Activated CD8-positive, alpha-beta T cell treated with anti-CD3 and anti-CD28 coated beads, Interleukin-2, amount 10 ng/mL, durations not matched to agents 7 days and 5 days (primary cell): ENCODE data around the gene BUD23. TPM values are rescaled to one million over a fixed set of nuclear protein-coding genes. Genes with fewer than 3 reads are reported as not detected.
"Not testable (repeated sequence)": the region's sequence is repeated elsewhere in the genome, so short reads cannot be mapped to it uniquely, and the experiment has no call there.

Experiments
- ATAC-seq: fragments of 150-1000 bp; cut with Tn5 transposase; one replicate; pipeline ENCODE4 v1.10.0; 2021; ENCODE audit warnings: moderate library complexity
- CTCF ChIA-PET: fragments of 350-600 bp; sonication (Branson Sonifier 250); formaldehyde crosslinking; loops from one replicate; lab custom pipeline; 2021; ENCODE audit warnings: antibody characterized with exemption; lab: Charles Lee
- POLR2A ChIA-PET: fragments of 350-600 bp; sonication (Branson Sonifier 250); formaldehyde crosslinking; loops from one replicate; lab custom pipeline; 2021; ENCODE audit warnings: antibody characterized with exemption; lab: Charles Lee
- DNase-seq: peaks from one replicate; pipeline ENCODE4 v3.0.0-alpha.2; 2020
- H3K27ac Mint-ChIP-seq: one replicate; pipeline ENCODE4 v1.8.0; 2021; ENCODE audit warnings: mild to moderate bottlenecking, mixed read lengths
- H3K27me3 Mint-ChIP-seq: one replicate; pipeline ENCODE4 v1.8.0; 2021; ENCODE audit warnings: low read depth, mixed read lengths
- H3K36me3 Mint-ChIP-seq: one replicate; pipeline ENCODE4 v1.8.0; 2021; ENCODE audit warnings: low read depth, mixed read lengths
- H3K4me1 Mint-ChIP-seq: one replicate; pipeline ENCODE4 v1.8.0; 2021; ENCODE audit warnings: low read depth, mixed read lengths
- H3K4me3 Mint-ChIP-seq: one replicate; pipeline ENCODE4 v1.8.0; 2021; ENCODE audit warnings: mild to moderate bottlenecking, mixed read lengths
- H3K9me3 Mint-ChIP-seq: one replicate; pipeline ENCODE4 v1.8.0; 2022; ENCODE audit warnings: mixed read lengths; ENCODE audit not compliant: insufficient read depth
- total RNA-seq, 2 experiments: library from RNA; stranded (reverse); gene quantifications; one replicate each; pipeline ENCODE4 v1.2.3, GENCODE V29; 2021

BUD23 gene
- total RNA-seq, 2 experiments from 2014 or later = 57.3 to 60.9 TPM

GRCh38 chr7:73669288-73669701 lies 14.1 kb upstream of the BUD23 start:
- no peaks in the 10 kb centered on the region for H3K36me3 Mint-ChIP-seq
- no peak for DNase-seq
- ChIA-PET POLR2A (interaction anchor here (0.5 kb wide), 1 partner anchor 28 kb away, joined by 3 read pairs; no protein-coding TSS in a partner anchor), CTCF (interaction anchor here (0.9 to 1.1 kb wide), 2 partner anchors 19 to 62 kb away, joined by 3 to 4 read pairs; no protein-coding TSS in a partner anchor)
- H3K27me3 Mint-ChIP-seq = peaks cover 33% of the 10 kb centered on the region
- no peak for ATAC-seq
- H3K27ac Mint-ChIP-seq = no peak overlapping the region
- H3K4me1 Mint-ChIP-seq = peaks cover 5% of the 10 kb centered on the region
- no peaks in the 10 kb centered on the region for H3K9me3 Mint-ChIP-seq
- H3K4me3 Mint-ChIP-seq = no peak overlapping the region

- H3K27ac Mint-ChIP-seq = no peak overlapping the region
- ATAC-seq (no peak), DNase-seq (no peak)
- no peaks in the 10 kb centered on the region for H3K9me3 Mint-ChIP-seq
- H3K36me3 Mint-ChIP-seq = no peaks in the 10 kb centered on the region
- H3K27me3 Mint-ChIP-seq = peaks cover 28% of the 10 kb centered on the region
- ChIA-PET POLR2A (interaction anchor here (0.5 kb wide), 1 partner anchor 27 kb away, joined by 3 read pairs; no protein-coding TSS in a partner anchor), CTCF (no interaction called here)
- H3K4me1 Mint-ChIP-seq = peaks cover 5% of the 10 kb centered on the region
- H3K4me3 Mint-ChIP-seq = no peak overlapping the region
Measured at GRCh38 chr7:73669858-73670385, 13.5 kb upstream of the BUD23 start.

- Mint-ChIP-seq H3K9me3 (no peaks in the 10 kb centered on the region), H3K4me1 (peaks cover 4% of the 10 kb centered on the region), H3K27ac (no peak overlapping the region), H3K27me3 (peaks cover 19% of the 10 kb centered on the region), H3K36me3 (no peaks in the 10 kb centered on the region), H3K4me3 (no peak overlapping the region)
- ChIA-PET CTCF (no interaction called here), POLR2A (interaction anchor here (1.6 kb wide), 1 partner anchor 163 kb away, joined by 4 read pairs; no protein-coding TSS in a partner anchor)
- DNase-seq (no peak), ATAC-seq (no peak)
Measured at GRCh38 chr7:73671322-73671661, 12.1 kb upstream of the BUD23 start.

- no peak overlapping the region for H3K27ac Mint-ChIP-seq
- H3K36me3 Mint-ChIP-seq = no peaks in the 10 kb centered on the region
- POLR2A ChIA-PET = interaction anchor here (1.6 kb wide), 1 partner anchor 163 kb away, joined by 4 read pairs; no protein-coding TSS in a partner anchor
- H3K4me3 Mint-ChIP-seq = no peak overlapping the region
- H3K27me3 Mint-ChIP-seq = peaks cover 19% of the 10 kb centered on the region
- CTCF ChIA-PET = no interaction called here
- no peak for ATAC-seq
- H3K4me1 Mint-ChIP-seq = peaks cover 4% of the 10 kb centered on the region
- H3K9me3 Mint-ChIP-seq = no peaks in the 10 kb centered on the region
- peak; percentile 19 for DNase-seq
Measured at GRCh38 chr7:73671857-73672445, 11.4 kb upstream of the BUD23 start.

GRCh38 chr7:73674468-73675124 lies 8.8 kb upstream of the BUD23 start:
- no peak for DNase-seq
- Mint-ChIP-seq H3K27me3 (peaks cover 8% of the 10 kb centered on the region), H3K9me3 (no peaks in the 10 kb centered on the region), H3K27ac (no peak overlapping the region), H3K4me3 (no peak overlapping the region), H3K36me3 (peaks cover 14% of the 10 kb centered on the region), H3K4me1 (peaks cover 7% of the 10 kb centered on the region)
- no peak for ATAC-seq
- CTCF ChIA-PET = interaction anchor here (0.9 to 1.4 kb wide), 5 partner anchors 23 to 68 kb away, joined by 3 read pairs; no protein-coding TSS in a partner anchor
- POLR2A ChIA-PET = interaction anchor here (0.6 to 0.8 kb wide), 2 partner anchors 182 to 385 kb away, joined by 3 read pairs; no protein-coding TSS in a partner anchor

GRCh38 chr7:73676062-73676461 lies 7.3 kb upstream of the BUD23 start:
- H3K36me3 Mint-ChIP-seq = peaks cover 18% of the 10 kb centered on the region
- POLR2A ChIA-PET, H3K4me3 Mint-ChIP-seq, H3K9me3 Mint-ChIP-seq, DNase-seq, H3K27me3 Mint-ChIP-seq, H3K27ac Mint-ChIP-seq, ATAC-seq: not testable (repeated sequence)
- peaks cover 18% of the 10 kb centered on the region for H3K4me1 Mint-ChIP-seq
- CTCF ChIA-PET = interaction anchor here (1.2 to 1.6 kb wide), 4 partner anchors 8 to 70 kb away, joined by 3 to 4 read pairs (median 3); partner anchors contain the start of gene VPS37D

- ATAC-seq = no peak
- no peaks in the 10 kb centered on the region for H3K27me3 Mint-ChIP-seq
- H3K4me1 Mint-ChIP-seq = peaks cover 35% of the 10 kb centered on the region
- H3K9me3 Mint-ChIP-seq = no peaks in the 10 kb centered on the region
- H3K27ac Mint-ChIP-seq = no peak overlapping the region
- ChIA-PET CTCF (interaction anchor here (1.6 kb wide), 1 partner anchor 47 kb away, joined by 4 read pairs; no protein-coding TSS in a partner anchor), POLR2A (no interaction called here)
- DNase-seq = no peak
- no peak overlapping the region for H3K4me3 Mint-ChIP-seq
- peaks cover 23% of the 10 kb centered on the region for H3K36me3 Mint-ChIP-seq
Measured at GRCh38 chr7:73678862-73679261, 4.5 kb upstream of the BUD23 start.

GRCh38 chr7:73679709-73680108 lies 3.7 kb upstream of the BUD23 start:
- no peaks in the 10 kb centered on the region for H3K9me3 Mint-ChIP-seq
- CTCF ChIA-PET = interaction anchor here (1.6 kb wide), 1 partner anchor 46 kb away, joined by 4 read pairs; no protein-coding TSS in a partner anchor
- H3K4me3 Mint-ChIP-seq = no peak overlapping the region

GRCh38 chr7:73680501-73680900 lies 2.9 kb upstream of the BUD23 start:
- Mint-ChIP-seq H3K27me3 (no peaks in the 10 kb centered on the region), H3K4me3 (no peak overlapping the region), H3K4me1 (peaks cover 38% of the 10 kb centered on the region), H3K27ac (no peak overlapping the region), H3K36me3 (peaks cover 26% of the 10 kb centered on the region), H3K9me3 (no peaks in the 10 kb centered on the region)
- no peak for ATAC-seq
- DNase-seq = no peak
- CTCF ChIA-PET = no interaction called here
- POLR2A ChIA-PET = no interaction called here

More at GRCh38 chr7:73679709-73680108, 3.7 kb upstream of the BUD23 start:
- Mint-ChIP-seq H3K4me1 (peaks cover 35% of the 10 kb centered on the region), H3K27me3 (no peaks in the 10 kb centered on the region), H3K36me3 (peaks cover 24% of the 10 kb centered on the region), H3K27ac (no peak overlapping the region)
- DNase-seq = no peak
- ATAC-seq = no peak
- POLR2A ChIA-PET = no interaction called here

GRCh38 chr7:73681031-73681430 lies 2.4 kb upstream of the BUD23 start:
- Mint-ChIP-seq H3K36me3 (peaks cover 27% of the 10 kb centered on the region), H3K4me1 (peaks cover 39% of the 10 kb centered on the region), H3K9me3 (no peaks in the 10 kb centered on the region), H3K4me3 (peak overlapping the region; percentile 86), H3K27ac (peak overlapping the region; percentile 50), H3K27me3 (no peaks in the 10 kb centered on the region)
- DNase-seq (no peak), ATAC-seq (no peak)
- ChIA-PET POLR2A (no interaction called here), CTCF (interaction anchor here (0.6 kb wide), 1 partner anchor 96 kb away, joined by 3 read pairs; no protein-coding TSS in a partner anchor)

- no peak for ATAC-seq
- peak overlapping the region; percentile 95 for H3K27ac Mint-ChIP-seq
- DNase-seq = no peak
- H3K9me3 Mint-ChIP-seq = no peaks in the 10 kb centered on the region
- H3K4me1 Mint-ChIP-seq = peaks cover 51% of the 10 kb centered on the region
- no peaks in the 10 kb centered on the region for H3K27me3 Mint-ChIP-seq
- POLR2A ChIA-PET = no interaction called here
- CTCF ChIA-PET = no interaction called here
- H3K36me3 Mint-ChIP-seq = peaks cover 38% of the 10 kb centered on the region
- H3K4me3 Mint-ChIP-seq = peak overlapping the region; percentile 86
Measured at GRCh38 chr7:73682745-73683055, 697 bp upstream of the BUD23 start.
